Measurements from ENCODE around the gene MYL5.

GRCh38 chr4:650951-651883 is 23.1 kb upstream of the MYL5 start:
- TF ChIP-seq POLR2A (IDR thresholded peaks at IDR 0.05) (no peak), CTCF (IDR thresholded peaks at IDR 0.05) (no peak)
